Thyroid gland (tissue), 4 donors: ENCODE measurements around the gene MAD1L1. TPM values are rescaled to one million over a fixed set of nuclear protein-coding genes. Genes with fewer than 3 reads are reported as not detected.

ENCODE experiments used
- DNase-seq, 2 donors: peaks; one replicate each; pipeline ENCODE4 v3.0.0-alpha.2; 2019
- H3K27ac ChIP-seq, 3 donors: fragments of 200-600 bp; sonication (generic); 1 replicate in 2 of 3; 2 replicates in 1 of 3; pipeline ENCODE4 v1.5.1; 2016 to 2019; ENCODE audit warnings: mild to moderate bottlenecking in 1 of 3, moderate library complexity in 1 of 3
- H3K27me3 ChIP-seq: fragments of 200-600 bp; sonication (generic); one replicate; pipeline ENCODE4 v1.5.1; 2019
- H3K36me3 ChIP-seq, 2 donors: fragments of 200-600 bp; sonication (generic); one replicate each; pipeline ENCODE4 v1.5.1; 2016 to 2019
- H3K4me1 ChIP-seq, 2 donors: fragments of 200-600 bp; sonication (generic); one replicate each; pipeline ENCODE4 v1.5.1; 2017 to 2019
- H3K4me3 ChIP-seq, 3 donors: fragments of 200-600 bp; sonication (generic); replicated peaks in 1 of 3; 1 replicate in 2 of 3; 2 replicates in 1 of 3; pipeline ENCODE4 v1.5.1; 2016; ENCODE audit warnings: mild to moderate bottlenecking in 1 of 3
- H3K9me3 ChIP-seq: fragments of 200-600 bp; sonication (generic); one replicate; pipeline ENCODE4 v1.5.1; 2017
- CTCF ChIP-seq, 6 experiments: fragments of 200-600 bp in 3 of 6; fragments of 450-650 bp in 3 of 6; sonication (generic) in 3 of 6; IDR thresholded peaks; one replicate each; pipeline ENCODE4 v1.5.1; 2016 to 2019; ENCODE audit warnings: antibody characterized with exemption in 6 of 6, mild to moderate bottlenecking in 2 of 6, inconsistent platforms in 1 of 6, moderate library complexity in 1 of 6
- POLR2A ChIP-seq, 2 donors: fragments of 450-650 bp; IDR thresholded peaks; one replicate each; pipeline ENCODE4 v1.6.1; 2017; ENCODE audit warnings: antibody characterized with exemption in 2 of 2, mild to moderate bottlenecking in 2 of 2, moderate library complexity in 1 of 2
- WGBS, 2 donors: methylation state at CpG; one replicate each; pipeline ENCODE4 v1.1.5; 2017; 5-methylcytosine and 5-hydroxymethylcytosine counted together
- intact Hi-C: fragments of 100-400 bp; cut with DNase I; formaldehyde crosslinking; loops from one replicate; pipeline ENCODE4 v1.15.1; 2023
- total RNA-seq, 4 donors: library from RNA; depleted of rRNA; stranded (reverse); fragments of >200 nt; gene quantifications; one replicate each; pipeline ENCODE4 v1.2.3, GENCODE V29; 2016

The MAD1L1 gene
- total RNA-seq, 4 donors from 2014 or later: 27.4 to 38.6 (median 33.9) TPM

- no peak for DNase-seq
- Histone ChIP-seq H3K36me3 (no peaks in the 10 kb centered on the region), H3K27me3 (no peaks in the 10 kb centered on the region), H3K27ac (no peak overlapping the region), H3K4me1 (no peaks in the 10 kb centered on the region), H3K4me3 (no peak overlapping the region), H3K9me3 (no peaks in the 10 kb centered on the region)
- 86 to 93% methylated on average over 10 to 11 of the region's 20 CpGs for WGBS, 2 donors
- intact Hi-C loops: no loop called here
- TF ChIP-seq POLR2A (IDR thresholded peaks at IDR 0.05) (no peak), CTCF (IDR thresholded peaks at IDR 0.05) (no peak)
Observed at GRCh38 chr7:2139004-2139699, 93.6 kb downstream of the MAD1L1 start.

- no peak for TF ChIP-seq CTCF (IDR thresholded peaks at IDR 0.05)
- TF ChIP-seq POLR2A (IDR thresholded peaks at IDR 0.05): no peak
- Histone ChIP-seq H3K4me3 (no peak overlapping the region), H3K27ac (no peak overlapping the region), H3K36me3 (no peaks in the 10 kb centered on the region), H3K4me1 (no peaks in the 10 kb centered on the region), H3K27me3 (no peaks in the 10 kb centered on the region), H3K9me3 (no peaks in the 10 kb centered on the region)
- WGBS, 2 donors: 65 to 78% methylated on average over 13 to 17 of the region's 17 CpGs
- intact Hi-C loops: no loop called here
- DNase-seq: no peak
Observed at GRCh38 chr7:2138146-2138765, 94.5 kb downstream of the MAD1L1 start.

GRCh38 chr7:2134740-2135139, 98.0 kb downstream of the MAD1L1 start:
- no peak overlapping the region for H3K4me3 ChIP-seq
- no peak overlapping the region for H3K27ac ChIP-seq
- H3K27me3 ChIP-seq: no peaks in the 10 kb centered on the region
- intact Hi-C loops: no loop called here
- WGBS, 2 donors: 97% methylated on average over 5 of the region's 5 CpGs
- H3K36me3 ChIP-seq: no peaks in the 10 kb centered on the region
- no peak for TF ChIP-seq CTCF (IDR thresholded peaks at IDR 0.05)
- H3K9me3 ChIP-seq: no peaks in the 10 kb centered on the region
- DNase-seq: no peak
- no peaks in the 10 kb centered on the region for H3K4me1 ChIP-seq

- no peaks in the 10 kb centered on the region for H3K27me3 ChIP-seq
- H3K27ac ChIP-seq: no peak overlapping the region
- DNase-seq: no peak
- intact Hi-C loops: no loop called here
- WGBS, 2 donors: 95 to 97% methylated on average over 33 of the region's 33 CpGs
- TF ChIP-seq POLR2A (IDR thresholded peaks at IDR 0.05): no peak
- TF ChIP-seq CTCF (IDR thresholded peaks at IDR 0.05): no peak
- H3K4me1 ChIP-seq: no peaks in the 10 kb centered on the region
- no peaks in the 10 kb centered on the region for H3K36me3 ChIP-seq
- H3K9me3 ChIP-seq: no peaks in the 10 kb centered on the region
- H3K4me3 ChIP-seq: no peak overlapping the region
Observed at GRCh38 chr7:2132243-2132642, 100.5 kb downstream of the MAD1L1 start.

DNA sequence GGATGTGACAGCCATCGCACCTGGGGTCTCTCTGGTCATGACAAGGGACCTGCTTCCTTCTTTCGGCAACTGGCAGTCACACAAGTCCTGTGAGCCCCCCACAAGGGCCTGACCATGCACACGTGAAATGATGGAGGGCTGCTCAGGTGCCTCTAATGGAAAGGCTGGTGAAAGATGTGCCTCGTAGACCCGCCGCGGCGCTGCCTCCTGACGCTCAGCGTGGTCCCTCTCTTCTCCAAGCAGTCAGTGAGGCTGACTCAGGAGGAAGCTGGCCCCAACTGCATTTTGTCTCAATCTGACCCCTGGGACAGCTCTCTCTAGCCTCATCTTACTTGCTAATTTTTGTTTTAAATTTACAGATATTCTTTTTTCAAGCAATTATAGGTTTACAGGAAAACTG, 100.9 kb downstream of the MAD1L1 start:
- no peaks in the 10 kb centered on the region for H3K36me3 ChIP-seq
- H3K9me3 ChIP-seq: no peaks in the 10 kb centered on the region
- no peak for DNase-seq
- intact Hi-C loops: no loop called here
- WGBS, 2 donors: 93 to 99% methylated on average over 8 to 10 of the region's 10 CpGs
- H3K4me1 ChIP-seq: no peaks in the 10 kb centered on the region
- TF ChIP-seq CTCF (IDR thresholded peaks at IDR 0.05) (no peak), POLR2A (IDR thresholded peaks at IDR 0.05) (no peak)
- no peak overlapping the region for H3K27ac ChIP-seq
- no peaks in the 10 kb centered on the region for H3K27me3 ChIP-seq
- no peak overlapping the region for H3K4me3 ChIP-seq
